HAP-1 (cell line): Measurements from ENCODE around the gene PTPRG.

ENCODE experiments used
- DNase-seq, 2 experiments: peaks; one replicate each; pipeline ENCODE4 v3.0.0-alpha.2; 2016 to 2020; ENCODE audit warnings: low spot score in 2 of 2
- H3K27me3 ChIP-seq: fragments of 250-450 bp; sonication (Bioruptor Pico); 2 replicates; pipeline ENCODE4 v1.5.1; 2020; ENCODE audit warnings: low read depth, mild to moderate bottlenecking, moderate library complexity
- H3K36me3 ChIP-seq: fragments of 250-450 bp; sonication (Bioruptor Pico); replicated peaks from 2 replicates; pipeline ENCODE4 v1.5.1; 2020; ENCODE audit warnings: mild to moderate bottlenecking
- H3K4me1 ChIP-seq: fragments of 250-450 bp; sonication (Bioruptor Pico); 2 replicates; pipeline ENCODE4 v1.5.1; 2020; ENCODE audit warnings: mild to moderate bottlenecking
- H3K4me3 ChIP-seq: fragments of 250-450 bp; sonication (Bioruptor Pico); 2 replicates; pipeline ENCODE4 v1.5.1; 2020; ENCODE audit warnings: mild to moderate bottlenecking, moderate library complexity
- H3K9me3 ChIP-seq: fragments of 250-450 bp; sonication (Bioruptor Pico); 2 replicates; pipeline ENCODE4 v1.5.1; 2020; ENCODE audit warnings: mild to moderate bottlenecking, moderate library complexity
- in situ Hi-C: fragments of 300-500 bp; cut with MboI; formaldehyde crosslinking; loops from 3 replicates; pipeline ENCODE4 v1.14.3; 2020; ENCODE audit warnings: low sequenced_read_pairs, inconsistent platforms, mixed read lengths

The PTPRG gene

DNA sequence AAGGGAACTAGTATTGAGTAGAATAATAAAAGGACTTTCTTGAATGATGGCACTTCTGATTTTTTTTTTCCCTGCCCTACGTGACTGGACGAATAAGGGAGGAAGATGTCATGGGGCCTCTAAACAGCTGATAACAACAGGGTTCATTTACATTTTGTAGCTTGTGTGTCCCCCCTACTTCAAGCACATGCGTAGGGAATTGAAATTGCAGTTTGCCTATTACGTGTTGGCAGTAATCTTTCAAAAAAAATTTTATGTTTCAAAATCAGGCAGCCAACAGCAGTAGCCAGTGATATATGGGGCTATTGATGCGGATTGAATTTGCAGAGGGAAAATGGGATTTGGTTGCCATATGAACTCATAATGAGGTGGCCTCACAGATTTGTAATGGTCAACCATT lies 58.7 kb downstream of the PTPRG start:
- Histone ChIP-seq H3K4me3 (no peak overlapping the region), H3K9me3 (no peaks in the 10 kb centered on the region), H3K4me1 (peaks cover 11% of the 10 kb centered on the region), H3K36me3 (no peaks in the 10 kb centered on the region), H3K27me3 (no peaks in the 10 kb centered on the region)
- in situ Hi-C loops, result no loop called here
- DNase-seq, result no peak

DNA sequence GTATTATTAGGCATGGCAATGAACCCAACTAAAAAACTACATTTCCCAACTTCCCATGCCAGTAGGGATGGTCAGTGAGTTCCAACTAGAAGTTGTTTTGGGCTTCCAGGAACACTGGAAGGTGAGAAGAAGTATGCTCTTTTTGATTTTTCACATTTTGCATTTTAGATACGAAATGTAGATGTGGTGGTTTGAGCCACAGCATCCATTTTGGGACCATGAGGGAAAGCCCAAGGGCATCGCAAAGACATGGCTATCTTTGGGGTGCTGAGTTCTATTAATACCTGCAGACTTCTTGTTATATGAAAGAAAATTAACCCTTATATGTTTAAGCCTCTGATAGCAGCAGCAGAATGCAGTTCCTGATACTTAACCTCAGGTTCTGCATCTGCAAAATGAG lies 62.9 kb downstream of the PTPRG start:
- DNase-seq, result no peak
- in situ Hi-C loops, result no loop called here
- Histone ChIP-seq H3K36me3 (no peaks in the 10 kb centered on the region), H3K27me3 (no peaks in the 10 kb centered on the region), H3K4me1 (peaks cover 22% of the 10 kb centered on the region), H3K4me3 (no peak overlapping the region), H3K9me3 (no peaks in the 10 kb centered on the region)

- no peaks in the 10 kb centered on the region for H3K27me3 ChIP-seq
- DNase-seq, result no peak
- no peak overlapping the region for H3K4me3 ChIP-seq
- H3K4me1 ChIP-seq, result peaks cover 22% of the 10 kb centered on the region
- no peaks in the 10 kb centered on the region for H3K9me3 ChIP-seq
- in situ Hi-C loops, result no loop called here
- no peaks in the 10 kb centered on the region for H3K36me3 ChIP-seq
Measured at GRCh38 chr3:61625429-61625828, 64.1 kb downstream of the PTPRG start.

DNA sequence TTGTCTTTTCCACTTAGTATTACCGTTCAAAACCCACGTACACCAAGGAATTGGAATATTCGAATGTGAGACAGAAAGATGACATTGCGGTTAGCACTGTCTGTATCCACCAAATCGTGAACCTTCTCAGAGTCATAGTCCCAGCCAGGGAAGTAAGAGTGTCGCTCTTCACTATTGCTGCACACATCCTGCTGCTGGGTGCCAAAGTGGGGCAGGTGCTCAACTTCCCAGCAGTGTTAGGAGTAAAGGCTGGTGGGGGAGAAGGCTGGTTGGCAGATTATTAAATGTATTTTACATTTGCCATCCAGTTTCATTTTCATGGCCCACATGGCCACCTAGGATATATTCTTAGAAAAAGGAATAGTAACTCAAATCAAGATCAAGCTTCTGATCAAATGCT lies 65.1 kb downstream of the PTPRG start:
- no peaks in the 10 kb centered on the region for H3K9me3 ChIP-seq
- H3K27me3 ChIP-seq, result no peaks in the 10 kb centered on the region
- no peaks in the 10 kb centered on the region for H3K36me3 ChIP-seq
- in situ Hi-C loops, result no loop called here
- H3K4me1 ChIP-seq, result peaks cover 22% of the 10 kb centered on the region
- H3K4me3 ChIP-seq, result no peak overlapping the region
- DNase-seq, result no peak

DNA sequence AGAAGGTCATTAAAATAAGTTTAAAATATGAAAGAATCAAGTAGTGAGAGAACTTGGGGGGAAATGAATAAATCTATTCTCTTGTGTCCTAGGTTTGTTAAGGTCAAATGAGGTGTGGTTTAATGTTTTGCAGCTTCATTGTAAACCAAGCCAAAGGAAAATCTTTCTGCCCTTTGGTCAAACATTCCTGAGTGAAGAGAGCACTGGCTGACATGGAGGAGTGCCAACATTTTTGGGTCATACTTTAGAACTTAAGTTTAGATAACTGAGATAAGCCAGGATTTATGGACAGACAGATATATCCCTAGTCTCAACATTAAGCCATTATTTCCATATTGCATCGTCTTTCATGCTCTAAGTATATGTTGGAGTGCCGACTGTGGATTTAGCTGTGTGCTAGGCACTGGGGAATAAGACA lies 66.4 kb downstream of the PTPRG start:
- in situ Hi-C loops, result no loop called here
- H3K4me3 ChIP-seq, result no peak overlapping the region
- peaks cover 22% of the 10 kb centered on the region for H3K4me1 ChIP-seq
- peak; percentile 78 to 93 for DNase-seq
- H3K36me3 ChIP-seq, result no peaks in the 10 kb centered on the region
- no peaks in the 10 kb centered on the region; the same call in 1 of the 2 replicates for H3K9me3 ChIP-seq
- no peaks in the 10 kb centered on the region for H3K27me3 ChIP-seq

DNA sequence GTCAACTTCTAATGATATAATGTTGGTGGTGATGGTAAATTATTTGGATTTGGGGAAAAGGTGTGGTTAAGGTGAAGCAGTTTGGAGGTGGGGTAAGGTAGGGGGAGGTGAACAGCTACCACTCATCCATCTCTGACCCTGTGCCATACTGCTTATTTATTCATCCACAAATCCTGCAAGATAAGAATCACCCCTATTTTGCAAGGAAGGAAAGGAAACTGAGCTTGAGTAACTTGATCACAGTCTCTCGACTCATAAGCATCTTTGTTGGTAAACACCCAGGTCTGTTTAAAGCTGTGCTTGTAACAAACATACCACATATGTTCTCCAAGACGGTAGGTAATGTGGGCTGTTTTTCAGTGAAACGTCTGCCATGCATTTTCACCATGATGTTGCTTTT lies 67.3 kb downstream of the PTPRG start:
- no peak for DNase-seq
- no peak overlapping the region for H3K4me3 ChIP-seq
- H3K36me3 ChIP-seq, result no peaks in the 10 kb centered on the region; the same call in 1 of the 2 replicates
- in situ Hi-C loops, result no loop called here
- no peaks in the 10 kb centered on the region; the same call in 1 of the 2 replicates for H3K9me3 ChIP-seq
- peaks cover 22% of the 10 kb centered on the region for H3K4me1 ChIP-seq
- H3K27me3 ChIP-seq, result no peaks in the 10 kb centered on the region

GRCh38 chr3:61629442-61629841 lies 68.1 kb downstream of the PTPRG start:
- in situ Hi-C loops, result no loop called here
- no peaks in the 10 kb centered on the region; the same call in 1 of the 2 replicates for H3K36me3 ChIP-seq

GRCh38 chr3:61631108-61631769 lies 69.9 kb downstream of the PTPRG start:
- no peaks in the 10 kb centered on the region for H3K27me3 ChIP-seq
- DNase-seq, result no peak
- H3K9me3 ChIP-seq, result no peaks in the 10 kb centered on the region; the same call in 1 of the 2 replicates
- peaks cover 18% of the 10 kb centered on the region for H3K4me1 ChIP-seq
- H3K4me3 ChIP-seq, result no peak overlapping the region
- in situ Hi-C loops, result no loop called here
- no peaks in the 10 kb centered on the region; the same call in 1 of the 2 replicates for H3K36me3 ChIP-seq

More at GRCh38 chr3:61629442-61629841, 68.1 kb downstream of the PTPRG start:
- no peak overlapping the region for H3K4me3 ChIP-seq
- H3K4me1 ChIP-seq, result peaks cover 22% of the 10 kb centered on the region
- no peak for DNase-seq
- H3K27me3 ChIP-seq, result no peaks in the 10 kb centered on the region
- no peaks in the 10 kb centered on the region; the same call in 1 of the 2 replicates for H3K9me3 ChIP-seq

DNA sequence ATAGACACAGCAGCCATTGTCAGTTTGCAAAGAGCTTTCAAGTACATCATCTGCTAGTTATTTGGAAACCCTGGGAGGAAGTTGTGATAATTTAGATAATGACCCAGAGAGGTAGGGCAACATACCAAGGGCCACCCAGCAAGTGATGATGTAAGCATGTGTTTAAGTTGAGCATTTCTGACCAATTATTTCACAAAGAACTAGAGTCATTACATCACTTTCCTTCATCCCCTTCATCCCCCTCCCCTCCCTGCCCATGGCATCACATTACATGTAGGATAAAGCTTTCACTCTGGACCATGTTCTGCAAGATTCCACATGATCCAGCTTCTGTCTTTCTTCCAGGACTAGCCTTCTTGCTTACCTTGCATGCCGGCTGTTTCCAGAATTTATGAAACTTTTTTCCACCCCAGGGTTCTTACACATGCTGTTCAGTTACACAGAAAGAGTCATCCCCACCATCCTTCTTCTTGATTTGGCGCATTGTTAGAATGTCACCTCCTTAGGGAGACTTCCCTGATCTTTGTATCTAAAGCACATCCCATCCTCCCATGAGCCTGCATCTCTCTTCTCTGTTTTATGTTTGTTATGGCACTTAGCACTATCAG lies 71.3 kb downstream of the PTPRG start:
- peaks cover 17% of the 10 kb centered on the region for H3K4me1 ChIP-seq
- H3K27me3 ChIP-seq, result no peaks in the 10 kb centered on the region
- no peak for DNase-seq
- in situ Hi-C loops, result no loop called here
- H3K4me3 ChIP-seq, result no peak overlapping the region
- H3K36me3 ChIP-seq, result no peaks in the 10 kb centered on the region; the same call in 1 of the 2 replicates
- H3K9me3 ChIP-seq, result no peaks in the 10 kb centered on the region; the same call in 1 of the 2 replicates

DNA sequence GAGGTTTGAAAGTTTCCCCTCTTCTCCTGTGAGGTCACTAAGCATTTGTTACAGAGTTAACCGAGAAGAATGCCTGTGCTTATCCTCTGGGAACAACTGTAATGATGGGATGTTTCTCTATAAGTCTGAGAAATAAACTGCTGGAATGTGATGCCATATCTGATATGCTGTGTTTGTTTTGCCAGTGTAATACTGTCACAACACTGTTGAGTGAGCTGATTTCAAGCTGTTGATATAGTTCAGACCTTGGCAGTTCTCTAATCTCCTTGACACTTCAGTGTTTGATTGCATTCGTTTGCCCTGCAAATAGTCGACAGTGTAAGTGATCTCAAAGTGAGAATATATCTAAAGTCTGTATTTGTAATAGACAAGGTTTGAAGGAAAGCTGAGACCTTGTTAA lies 73.3 kb downstream of the PTPRG start:
- peaks cover 17% of the 10 kb centered on the region for H3K4me1 ChIP-seq
- H3K9me3 ChIP-seq, result no peaks in the 10 kb centered on the region; the same call in 1 of the 2 replicates
- no peak overlapping the region for H3K4me3 ChIP-seq
- no peak for DNase-seq
- no peaks in the 10 kb centered on the region; the same call in 1 of the 2 replicates for H3K36me3 ChIP-seq
- H3K27me3 ChIP-seq, result no peaks in the 10 kb centered on the region
- in situ Hi-C loops, result no loop called here

- peaks cover 17% of the 10 kb centered on the region for H3K4me1 ChIP-seq
- H3K4me3 ChIP-seq, result no peak overlapping the region
- H3K9me3 ChIP-seq, result no peaks in the 10 kb centered on the region; the same call in 1 of the 2 replicates
- no peaks in the 10 kb centered on the region; the same call in 1 of the 2 replicates for H3K36me3 ChIP-seq
- H3K27me3 ChIP-seq, result no peaks in the 10 kb centered on the region
- DNase-seq, result peak; percentile 16 to 37
- in situ Hi-C loops, result no loop called here
Measured at GRCh38 chr3:61637088-61638051, 76.0 kb downstream of the PTPRG start.

GRCh38 chr3:61638741-61639140 lies 77.4 kb downstream of the PTPRG start:
- no peak overlapping the region for H3K4me3 ChIP-seq
- no peak for DNase-seq
- in situ Hi-C loops, result no loop called here
- no peaks in the 10 kb centered on the region for H3K27me3 ChIP-seq
- H3K9me3 ChIP-seq, result no peaks in the 10 kb centered on the region
- no peaks in the 10 kb centered on the region for H3K36me3 ChIP-seq
- peaks cover 17% of the 10 kb centered on the region for H3K4me1 ChIP-seq

GRCh38 chr3:61639991-61640390 lies 78.6 kb downstream of the PTPRG start:
- Histone ChIP-seq H3K27me3 (no peaks in the 10 kb centered on the region), H3K9me3 (no peaks in the 10 kb centered on the region)
- in situ Hi-C loops, result no loop called here

More at GRCh38 chr3:61639991-61640390, 78.6 kb downstream of the PTPRG start:
- no peak overlapping the region for H3K4me3 ChIP-seq
- DNase-seq, result no peak
- peaks cover 17% of the 10 kb centered on the region for H3K4me1 ChIP-seq
- H3K36me3 ChIP-seq, result no peaks in the 10 kb centered on the region
